Amygdala (tissue), 56 donors: ENCODE data around the gene AMBRA1.
"Not testable (repeated sequence)": the region's sequence is repeated elsewhere in the genome, so short reads cannot be mapped to it uniquely, and the experiment has no call there.

Source experiments
- DNase-seq, 56 donors: peaks; one replicate each; lab custom pipeline; 2025; lab: John Stamatoyannopoulos, UW

AMBRA1 gene

GRCh38 chr11:46615756-46616155 lies 21.9 kb upstream of the AMBRA1 start:
- no peak for DNase-seq

DNA sequence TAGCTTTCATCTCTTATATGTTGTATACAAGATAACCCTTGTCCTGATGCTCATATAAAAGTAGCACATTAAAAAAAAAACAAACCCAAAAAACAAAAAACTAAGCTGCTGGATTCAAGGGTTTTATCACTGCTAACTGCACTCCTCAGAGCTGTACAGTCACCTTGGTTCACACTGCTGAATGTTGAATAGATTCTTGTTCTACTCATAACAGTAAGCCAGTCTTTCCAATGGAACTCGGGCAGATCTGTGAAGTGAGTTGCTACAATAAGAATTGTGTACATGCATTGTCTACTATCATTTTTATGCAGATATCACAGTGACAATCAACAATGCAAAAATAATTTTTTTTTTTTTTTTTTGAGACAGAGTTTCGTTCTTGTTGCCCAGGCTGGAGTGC lies 18.5 kb upstream of the AMBRA1 start:
- DNase-seq, result peak in 8 of 56 donors; percentile 6 to 46 (median 18)

- no peak for DNase-seq
These were observed 17.9 kb upstream of the AMBRA1 start for GRCh38 chr11:46611526-46612304.

DNA sequence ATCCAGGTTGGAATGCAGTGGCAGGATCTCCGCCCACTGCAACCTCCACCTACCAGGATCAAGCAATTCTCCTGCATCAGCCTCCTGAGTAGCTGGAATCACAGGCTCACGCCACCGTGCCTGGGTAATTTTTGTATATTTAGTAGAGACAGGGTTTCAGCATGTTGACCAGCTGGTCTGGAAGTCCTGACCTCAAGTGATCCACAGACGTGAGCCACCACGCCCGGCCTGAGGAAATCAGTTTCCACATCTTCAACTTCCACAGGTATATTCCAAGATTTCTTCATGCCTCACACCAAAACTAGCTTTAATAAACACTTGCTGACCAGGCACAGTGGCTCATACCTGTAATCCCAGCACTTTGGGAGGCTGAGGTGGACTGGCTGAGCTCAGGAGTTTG lies 15.6 kb upstream of the AMBRA1 start:
- DNase-seq, result no peak

DNA sequence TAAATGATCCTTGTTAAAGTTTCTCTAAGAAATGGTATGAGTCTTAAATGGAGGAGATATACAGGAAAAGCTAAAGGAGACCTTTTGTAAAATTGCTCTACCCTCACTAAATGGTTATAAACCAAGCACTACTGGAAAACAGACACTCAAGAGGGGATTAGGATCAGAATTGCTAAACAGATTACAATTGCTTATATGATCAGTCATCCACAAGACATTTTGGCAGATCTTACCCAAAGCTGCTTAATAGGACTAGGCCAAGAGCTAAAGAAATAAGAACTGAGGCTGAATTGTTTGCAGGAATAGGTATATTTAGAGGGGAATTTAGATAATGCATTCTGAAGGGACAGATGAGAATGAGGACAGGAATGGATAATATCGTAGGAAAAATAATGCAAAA lies 13.7 kb upstream of the AMBRA1 start:
- DNase-seq, result no peak

- DNase-seq, result no peak
These were observed 11.0 kb upstream of the AMBRA1 start for GRCh38 chr11:46604796-46605195.

- DNase-seq, result no peak
These were observed 10.0 kb upstream of the AMBRA1 start for GRCh38 chr11:46603704-46604308.

- peak in 1 of 56 donors; percentile 25 for DNase-seq
These were observed 7.3 kb upstream of the AMBRA1 start for GRCh38 chr11:46601129-46601528.

GRCh38 chr11:46600194-46600960 lies 6.6 kb upstream of the AMBRA1 start:
- DNase-seq, result no peak

DNA sequence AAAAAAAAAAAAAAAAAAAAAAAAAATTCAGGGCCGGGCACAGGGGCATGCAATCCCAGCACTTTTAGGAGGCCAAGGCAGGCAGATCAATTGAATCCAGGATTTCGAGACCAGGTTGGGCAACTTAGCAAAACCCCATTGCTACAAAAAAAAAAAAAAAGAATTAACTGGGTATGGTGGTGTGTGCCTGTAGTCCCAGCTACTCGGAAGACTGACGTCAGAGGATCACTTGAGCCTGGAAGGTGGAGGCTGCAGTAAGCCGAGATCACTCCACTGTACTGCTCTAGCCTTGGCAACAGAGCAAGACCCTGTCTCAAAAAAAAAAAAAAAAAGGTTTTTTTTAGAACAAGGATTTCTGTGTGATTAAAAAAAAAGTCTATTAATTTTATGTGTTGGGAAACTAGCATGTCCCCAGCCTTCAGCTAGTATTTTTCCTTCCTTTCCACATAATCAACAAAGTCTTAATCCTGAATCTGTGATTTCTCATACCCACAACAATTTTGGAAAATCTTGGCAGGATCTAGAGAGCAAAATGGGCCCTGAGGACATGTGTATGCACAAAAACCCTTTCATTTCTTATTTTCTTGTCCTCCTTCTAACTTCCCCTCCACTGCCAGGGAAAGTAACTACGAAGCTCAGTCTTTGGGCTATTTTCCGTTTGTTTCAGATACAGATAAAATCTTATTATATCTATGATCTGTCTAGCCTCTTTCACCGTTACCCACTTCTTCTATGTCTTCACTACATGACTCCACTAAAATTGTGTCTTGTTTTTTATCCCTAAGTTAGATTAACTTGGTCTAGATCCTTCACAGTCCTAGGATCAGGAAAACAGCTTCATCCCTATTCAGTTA lies 5.7 kb upstream of the AMBRA1 start:
- no peak for DNase-seq

DNA sequence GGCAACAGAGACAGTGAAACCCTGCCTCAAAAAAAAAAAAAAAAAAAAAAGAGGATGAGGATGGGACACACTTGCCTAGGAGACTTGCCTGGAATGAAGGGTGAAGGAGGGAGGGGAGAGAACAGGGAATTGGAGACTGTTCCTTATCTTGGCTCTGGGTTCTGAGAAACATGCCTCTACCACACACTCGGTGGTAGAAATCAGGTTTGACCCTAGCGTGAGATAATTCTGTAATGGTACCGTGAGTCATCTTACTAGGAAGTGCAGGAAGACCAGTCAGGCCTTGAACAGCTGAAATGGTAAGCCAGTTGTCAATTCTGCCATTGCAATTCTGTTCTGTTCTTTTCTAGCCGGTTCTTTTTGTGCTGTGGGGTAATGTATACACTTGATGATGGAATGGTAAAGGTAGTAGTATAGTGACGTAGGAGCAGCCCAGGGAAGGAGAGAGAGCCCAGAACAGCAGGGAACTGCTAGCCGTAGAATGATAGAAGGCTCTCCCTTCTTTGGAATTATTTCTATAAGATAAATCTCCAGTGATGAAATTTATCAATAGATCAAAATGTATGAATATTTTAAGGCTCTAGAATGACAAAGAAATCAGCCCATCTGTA lies 3.9 kb upstream of the AMBRA1 start:
- no peak for DNase-seq

- no peak for DNase-seq
These were observed 3.3 kb upstream of the AMBRA1 start for GRCh38 chr11:46597155-46597554.

GRCh38 chr11:46594785-46595184 lies 962 bp upstream of the AMBRA1 start:
- DNase-seq, result no peak

GRCh38 chr11:46594374-46594700 lies 514 bp upstream of the AMBRA1 start:
- DNase-seq, result no peak

DNA sequence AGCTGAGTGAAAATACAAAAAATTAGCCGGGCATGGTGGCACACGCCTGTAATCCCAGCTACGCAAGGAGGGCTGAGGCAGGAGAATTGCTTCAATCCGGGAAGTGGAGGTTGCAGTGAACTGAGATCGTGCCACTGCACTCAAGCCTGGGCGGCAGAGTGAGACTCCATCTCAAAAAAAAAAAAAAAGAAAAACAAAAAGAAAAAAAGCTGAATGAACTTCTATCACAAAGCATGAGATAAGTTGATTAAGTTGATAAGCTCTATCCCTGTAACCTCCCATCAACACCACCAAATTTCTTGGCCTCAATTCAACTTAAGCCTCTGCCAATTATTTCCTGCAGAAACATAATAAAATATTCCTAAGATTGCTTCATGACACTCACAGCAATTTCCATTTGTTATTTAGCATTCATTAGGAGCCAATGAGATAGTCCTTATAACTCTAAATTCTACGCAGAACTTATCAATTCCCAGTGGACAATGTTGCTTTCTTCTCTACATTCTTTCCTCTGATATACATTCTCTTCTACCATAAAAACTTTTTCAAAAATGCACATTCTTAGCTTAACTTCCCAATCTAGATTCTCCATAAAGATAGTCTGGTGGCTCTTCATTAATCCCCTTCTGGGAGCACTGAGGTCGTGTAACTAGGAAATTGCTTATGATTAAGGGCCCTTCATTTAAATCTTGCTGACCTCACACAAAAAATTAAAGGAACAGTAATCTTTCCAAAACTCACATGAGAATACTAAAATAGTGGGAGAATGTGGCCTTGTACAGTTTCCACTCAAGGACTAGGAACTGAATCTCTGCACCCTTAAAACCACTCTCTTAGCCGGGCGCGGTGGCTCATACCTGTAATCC lies 2.9 kb downstream of the AMBRA1 start:
- DNase-seq, result no peak

GRCh38 chr11:46588915-46589314 lies 4.9 kb downstream of the AMBRA1 start:
- no peak for DNase-seq

DNA sequence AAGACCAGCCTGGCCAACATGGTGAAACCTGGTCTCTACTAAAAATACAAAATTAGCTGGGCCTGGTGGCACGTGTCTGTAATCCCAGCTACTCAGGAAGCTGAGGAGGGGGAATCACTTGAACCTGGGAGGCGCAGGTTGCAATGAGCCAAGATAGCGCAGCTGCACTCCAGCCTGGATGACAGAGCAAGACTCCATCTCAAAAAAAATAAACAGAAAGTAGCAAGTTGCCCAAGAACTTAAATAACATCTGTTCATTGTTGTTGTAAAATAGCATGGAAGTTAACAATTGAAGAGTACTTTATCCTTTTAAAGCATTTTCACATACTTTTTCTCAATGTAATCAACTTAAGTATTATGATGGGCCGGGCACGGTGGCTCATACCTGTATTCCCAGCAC lies 5.7 kb downstream of the AMBRA1 start:
- DNase-seq, result no peak

DNA sequence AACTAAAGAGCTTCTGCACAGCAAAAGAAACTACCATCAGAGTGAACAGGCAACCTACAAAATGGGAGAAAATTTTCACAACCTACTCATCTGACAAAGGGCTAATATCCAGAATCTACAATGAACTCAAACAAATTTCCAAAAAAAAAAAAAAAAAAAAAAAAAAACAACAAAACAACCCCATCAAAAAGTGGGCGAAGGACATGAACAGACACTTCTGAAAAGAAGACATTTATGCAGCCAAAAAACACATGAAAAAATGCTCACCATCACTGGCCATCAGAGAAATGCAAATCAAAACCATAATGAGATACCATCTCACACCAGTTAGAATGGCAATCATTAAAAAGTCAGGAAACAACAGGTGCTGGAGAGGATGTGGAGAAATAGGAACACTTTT lies 10.3 kb downstream of the AMBRA1 start:
- not testable (repeated sequence) for DNase-seq

DNA sequence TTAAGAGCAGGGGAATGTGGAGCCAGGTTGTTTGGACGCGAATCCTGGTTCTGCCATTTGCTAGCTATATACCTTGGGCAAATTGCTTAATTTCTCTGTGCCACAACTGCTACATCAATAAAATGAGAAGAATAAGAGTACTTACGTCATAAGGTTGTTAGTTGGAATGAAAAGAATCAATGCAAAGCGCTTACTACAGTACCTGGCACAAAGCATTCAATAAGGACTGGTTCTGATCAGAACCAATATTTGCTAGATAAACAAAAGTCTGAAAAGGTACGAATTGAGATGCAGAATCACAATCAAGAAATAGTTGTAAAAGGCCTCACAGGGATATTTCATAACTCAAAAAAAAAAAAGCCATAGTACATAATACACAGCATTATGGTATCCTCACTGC lies 11.2 kb downstream of the AMBRA1 start:
- no peak for DNase-seq
